HCT116 (cell line): Measurements from ENCODE around the gene KIFC1. TPM values are rescaled to one million over a fixed set of nuclear protein-coding genes. Genes with fewer than 3 reads are reported as not detected.
A peak's percentile ranks its signal among the peaks of the same experiment; 100 is the strongest.

Experiments used
- ATAC-seq: fragments of 200-7000 bp; cut with Tn5 transposase; 2 replicates; pipeline ENCODE4 v1.9.1; 2020; ENCODE audit warnings: mild to moderate bottlenecking, moderate library complexity
- BruUV-seq: library from RNA; stranded (reverse); fragments of 400-500 nt; replicated peaks from 2 replicates; lab custom pipeline; 2021; lab: Mats Ljungman, UMichigan
- CTCF ChIA-PET: fragments of 300-600 bp; sonication (Branson Sonifier 250); formaldehyde crosslinking; loops from one replicate; lab custom pipeline; 2021; ENCODE audit warnings: antibody characterized with exemption; lab: Charles Lee
- POLR2A ChIA-PET: fragments of 300-600, 350-600 bp; sonication (Branson Sonifier 250); formaldehyde crosslinking; loops from one replicate; lab custom pipeline; 2021; ENCODE audit warnings: antibody characterized with exemption; lab: Charles Lee
- RAD21 ChIA-PET, 2 experiments: fragments of 300-600 bp; sonication (Branson Sonifier 250); formaldehyde crosslinking; loops; one replicate each; lab custom pipeline; 2023; ENCODE audit warnings: low total read pairs in 2 of 2; ENCODE audit not compliant: uncharacterized antibody in 2 of 2, unreplicated experiment in 2 of 2, low non-redundant PET in 1 of 2; lab: Charles Lee
- DNase-seq: peaks from one replicate; pipeline ENCODE4 v3.0.0-alpha.2; 2010; ENCODE audit warnings: low read depth, low spot score
- H2AFZ ChIP-seq: fragments of 200-600 bp; shearing (Covaris generic), sonication (generic); 2 replicates; pipeline ENCODE4 v1.6.1; 2017; ENCODE audit warnings: low read depth, mixed run types, mixed read lengths, antibody characterized with exemption, low read length; ENCODE audit not compliant: poor library complexity, severe bottlenecking
- H3K27ac ChIP-seq: 2 replicates; pipeline ENCODE4 v1.5.1; 2012; ENCODE audit warnings: low read depth, low read length
- H3K27me3 ChIP-seq: fragments of 200-600 bp; sonication (generic); 2 replicates; pipeline ENCODE4 v1.6.1; 2016; ENCODE audit warnings: mixed run types, low read length, mixed read lengths; ENCODE audit not compliant: insufficient read depth
- H3K36me3 ChIP-seq, 2 experiments: fragments of 200-500 bp in 1 of 2; fragments of 200-600 bp in 1 of 2; sonication (Bioruptor generic) in 1 of 2; sonication (generic) in 1 of 2; 2 replicates each; pipeline versions ENCODE4 v1.5.1 to v1.6.1; 2014 to 2016; ENCODE audit warnings: low read length in 2 of 2, inconsistent platforms in 1 of 2, mixed read lengths in 1 of 2, mixed run types in 1 of 2; ENCODE audit not compliant: insufficient read depth in 2 of 2, control insufficient read depth in 1 of 2
- H3K4me1 ChIP-seq, 2 experiments: fragments of 200-600 bp in 1 of 2; sonication (generic) in 1 of 2; 2 replicates each; pipeline versions ENCODE4 v1.5.1 to v1.6.1; 2012 to 2017; ENCODE audit warnings: low read length in 2 of 2, inconsistent platforms in 1 of 2, mild to moderate bottlenecking in 1 of 2, mixed read lengths in 1 of 2, mixed run types in 1 of 2, moderate library complexity in 1 of 2; ENCODE audit not compliant: insufficient read depth in 2 of 2, control insufficient read depth in 1 of 2
- H3K4me2 ChIP-seq: fragments of 200-600 bp; sonication (generic); 2 replicates; pipeline ENCODE4 v1.6.1; 2017; ENCODE audit warnings: mixed run types, low read length, mixed read lengths
- H3K4me3 ChIP-seq, 2 experiments: fragments of 200-600 bp in 1 of 2; sonication (generic) in 1 of 2; replicated peaks in 1 of 2; 2 replicates each; pipeline ENCODE4 v1.5.1; 2011 to 2016; ENCODE audit warnings: low read length in 2 of 2, control low read depth in 1 of 2, low read depth in 1 of 2, mild to moderate bottlenecking in 1 of 2, mixed read lengths in 1 of 2, mixed run types in 1 of 2
- H3K79me2 ChIP-seq: fragments of 200-600 bp; sonication (generic); 2 replicates; pipeline ENCODE4 v1.6.1; 2017; ENCODE audit warnings: mild to moderate bottlenecking, mixed run types, low read length, moderate library complexity, mixed read lengths; ENCODE audit not compliant: insufficient read depth
- H3K9ac ChIP-seq: fragments of 200-600 bp; sonication (generic); 2 replicates; pipeline ENCODE4 v1.6.1; 2016; ENCODE audit warnings: low read length, mixed read lengths
- H3K9me2 ChIP-seq: fragments of 200-600 bp; sonication (generic), shearing (Covaris generic); 2 replicates; pipeline ENCODE4 v1.6.1; 2017; ENCODE audit warnings: mixed run types, mild to moderate bottlenecking, moderate library complexity; ENCODE audit not compliant: insufficient read depth
- H3K9me3 ChIP-seq, 2 experiments: fragments of 200-500 bp in 1 of 2; fragments of 200-600 bp in 1 of 2; sonication (Bioruptor generic) in 1 of 2; sonication (generic) in 1 of 2; 2 replicates each; pipeline ENCODE4 v1.6.1; 2014 to 2017; ENCODE audit warnings: low read length in 2 of 2, mixed read lengths in 2 of 2, inconsistent platforms in 1 of 2, low read depth in 1 of 2, mild to moderate bottlenecking in 1 of 2, mixed run types in 1 of 2, moderate library complexity in 1 of 2; ENCODE audit not compliant: control insufficient read depth in 1 of 2, insufficient read depth in 1 of 2
- H4K20me1 ChIP-seq: fragments of 200-600 bp; sonication (generic), shearing (Covaris generic); 2 replicates; pipeline ENCODE4 v1.6.1; 2017; ENCODE audit warnings: mixed run types, mild to moderate bottlenecking, moderate library complexity; ENCODE audit not compliant: insufficient read depth
- CTCF ChIP-seq, 3 experiments: fragments of 200-600 bp in 1 of 3; sonication (generic) in 1 of 3; IDR thresholded peaks in 2 of 3; conservative IDR thresholded peaks in 1 of 3; 2 replicates each; pipeline ENCODE4 v1.5.1; 2012 to 2017; ENCODE audit warnings: low read depth in 2 of 3, low read length in 2 of 3, antibody characterized with exemption in 1 of 3, borderline replicate concordance in 1 of 3, control low read depth in 1 of 3, mild to moderate bottlenecking in 1 of 3, mixed read lengths in 1 of 3, mixed run types in 1 of 3, moderate library complexity in 1 of 3; ENCODE audit not compliant: insufficient read depth in 1 of 3
- ZFX ChIP-seq: fragments of 450-650 bp; IDR thresholded peaks from 2 replicates; pipeline ENCODE4 v1.6.1; 2017
- intact Hi-C: fragments of 100-400 bp; cut with micrococcal nuclease; formaldehyde crosslinking; loops from 2 replicates; pipeline ENCODE4 v1.10.0; 2022
- total RNA-seq: library from RNA; stranded (reverse); gene quantifications from one replicate; pipeline ENCODE4 v1.2.1, GENCODE V29; 2021; ENCODE audit not compliant: unreplicated experiment

The KIFC1 gene
- total RNA-seq, 1 experiment from 2014 or later = 84.7 TPM

- Histone ChIP-seq H3K4me1 (peaks cover 31 to 81% of the 10 kb centered on the region in 2 experiments), H3K9ac (peak overlapping the region; percentile 42), H2AFZ (no peak overlapping the region), H3K27me3 (no peaks in the 10 kb centered on the region), H3K4me2 (peak overlapping the region; percentile 75), H3K79me2 (no peaks in the 10 kb centered on the region), H4K20me1 (no peaks in the 10 kb centered on the region), H3K27ac (peak overlapping the region; percentile 36; the same call in 1 of the 2 replicates), H3K4me3 (peak overlapping the region; percentile 30 to 47), H3K36me3 (no peaks in the 10 kb centered on the region), H3K9me2 (no peaks in the 10 kb centered on the region), H3K9me3 (no peaks in the 10 kb centered on the region)
- ChIA-PET CTCF (interaction anchor here (1.0 kb wide), 1 partner anchor 26 kb away, joined by 3 read pairs; the partner anchor contains the start of gene ZBTB9), RAD21 (no interaction called here), POLR2A (interaction anchor here (0.8 kb wide), 1 partner anchor 10 kb away, joined by 3 read pairs; the partner anchor contains the start of gene CUTA)
- DNase-seq = no peak
- intact Hi-C loops = loop anchor here (5.0 kb wide), 1 partner anchor 131 kb away; the partner anchor contains the start of gene RGL2
- peak; percentile 20; the same call in 1 of the 2 replicates for ATAC-seq
- TF ChIP-seq ZFX (no peak), CTCF (IDR thresholded peaks at IDR 0.05 in 2 of 3, conservative IDR thresholded peaks at IDR 0.05 in 1 of 3; ENCODE audit: borderline replicate concordance in 1 of 3, insufficient read depth in 1 of 3, low read depth in 2 of 3, low read length in 2 of 3) (peak in 2 of 3 experiments; percentile 33 to 55; a peak in 3 of 6 replicates)
- no TSS peak for BruUV-seq
Observed at GRCh38 chr6:33428224-33428965, 36.8 kb downstream of the KIFC1 start.
